Skeletal muscle satellite cell (primary cell): ENCODE data around the gene DR1.
"Not testable (repeated sequence)": the region's sequence is repeated elsewhere in the genome, so short reads cannot be mapped to it uniquely, and the experiment has no call there.

Source experiments
- H3K27me3 ChIP-seq: 2 replicates; pipeline ENCODE4 v1.7.0; 2013; ENCODE audit warnings: low read length; ENCODE audit not compliant: control insufficient read depth, insufficient read depth
- H3K36me3 ChIP-seq: 2 replicates; pipeline ENCODE4 v1.7.0; 2013; ENCODE audit warnings: mild to moderate bottlenecking, control low read depth, low read length; ENCODE audit not compliant: insufficient read depth
- H3K4me1 ChIP-seq: 2 replicates; pipeline ENCODE4 v1.7.0; 2013; ENCODE audit warnings: low read length; ENCODE audit not compliant: control insufficient read depth, insufficient read depth
- H3K4me2 ChIP-seq: 2 replicates; pipeline ENCODE4 v1.7.0; 2013; ENCODE audit warnings: mild to moderate bottlenecking, low read length
- H3K4me3 ChIP-seq: 2 replicates; pipeline ENCODE4 v1.7.0; 2013; ENCODE audit warnings: low read length
- H3K9ac ChIP-seq: 2 replicates; pipeline ENCODE4 v1.7.0; 2013; ENCODE audit warnings: mild to moderate bottlenecking, low read depth, low read length, moderate library complexity
- H3K9me3 ChIP-seq: replicated peaks from 2 replicates; pipeline ENCODE4 v1.7.0; 2013; ENCODE audit warnings: mild to moderate bottlenecking, control low read depth, low read length

The DR1 gene

GRCh38 chr1:93344484-93344883 lies 1.2 kb upstream of the DR1 start:
- Histone ChIP-seq H3K4me1 (peaks cover 15% of the 10 kb centered on the region), H3K4me2 (no peak overlapping the region), H3K9me3 (no peaks in the 10 kb centered on the region), H3K36me3 (no peaks in the 10 kb centered on the region), H3K27me3 (no peaks in the 10 kb centered on the region), H3K9ac (no peak overlapping the region), H3K4me3 (no peak overlapping the region)

GRCh38 chr1:93344886-93345632 lies 648 bp upstream of the DR1 start:
- H3K9ac ChIP-seq: peak overlapping the region; percentile 99
- no peaks in the 10 kb centered on the region for H3K27me3 ChIP-seq
- peaks cover 15% of the 10 kb centered on the region for H3K4me1 ChIP-seq
- no peaks in the 10 kb centered on the region for H3K9me3 ChIP-seq
- peak overlapping the region; percentile 97 for H3K4me3 ChIP-seq
- H3K36me3 ChIP-seq: peaks cover 1% of the 10 kb centered on the region
- peak overlapping the region; percentile 92 for H3K4me2 ChIP-seq

- Histone ChIP-seq H3K9me3 (no peaks in the 10 kb centered on the region), H3K36me3 (peaks cover 3% of the 10 kb centered on the region), H3K4me3 (peak overlapping the region; percentile 97), H3K27me3 (no peaks in the 10 kb centered on the region), H3K9ac (peak overlapping the region; percentile 99), H3K4me1 (peaks cover 14% of the 10 kb centered on the region), H3K4me2 (peak overlapping the region; percentile 92)
These were observed 800 bp downstream of the DR1 start for GRCh38 chr1:93346421-93346993.

GRCh38 chr1:93347334-93347899 lies 1.7 kb downstream of the DR1 start:
- H3K4me1 ChIP-seq: peaks cover 14% of the 10 kb centered on the region
- H3K27me3 ChIP-seq: no peaks in the 10 kb centered on the region
- H3K9ac ChIP-seq: peak overlapping the region; percentile 99
- no peaks in the 10 kb centered on the region for H3K9me3 ChIP-seq
- peak overlapping the region; percentile 97 for H3K4me3 ChIP-seq
- H3K4me2 ChIP-seq: peak overlapping the region; percentile 92
- H3K36me3 ChIP-seq: peaks cover 3% of the 10 kb centered on the region

GRCh38 chr1:93348104-93348728 lies 2.5 kb downstream of the DR1 start:
- Histone ChIP-seq H3K4me1 (peaks cover 19% of the 10 kb centered on the region), H3K4me2 (peak overlapping the region; percentile 92), H3K9ac (peak overlapping the region; percentile 99), H3K4me3 (peak overlapping the region; percentile 97), H3K27me3 (no peaks in the 10 kb centered on the region), H3K9me3 (no peaks in the 10 kb centered on the region), H3K36me3 (peaks cover 3% of the 10 kb centered on the region)

GRCh38 chr1:93349231-93350135 lies 3.8 kb downstream of the DR1 start:
- no peaks in the 10 kb centered on the region for H3K9me3 ChIP-seq
- peaks cover 12% of the 10 kb centered on the region for H3K36me3 ChIP-seq
- H3K27me3 ChIP-seq: no peaks in the 10 kb centered on the region
- H3K9ac ChIP-seq: peak overlapping the region; percentile 99
- peak overlapping the region; percentile 92 for H3K4me2 ChIP-seq
- peaks cover 27% of the 10 kb centered on the region for H3K4me1 ChIP-seq
- H3K4me3 ChIP-seq: peak overlapping the region; percentile 97

GRCh38 chr1:93350322-93350721 lies 4.6 kb downstream of the DR1 start:
- peak overlapping the region; percentile 92 for H3K4me2 ChIP-seq
- peak overlapping the region; percentile 99 for H3K9ac ChIP-seq
- H3K27me3 ChIP-seq: no peaks in the 10 kb centered on the region
- no peaks in the 10 kb centered on the region for H3K9me3 ChIP-seq
- peak overlapping the region; percentile 97 for H3K4me3 ChIP-seq
- peaks cover 27% of the 10 kb centered on the region for H3K4me1 ChIP-seq
- peaks cover 21% of the 10 kb centered on the region for H3K36me3 ChIP-seq

GRCh38 chr1:93350875-93351274 lies 5.2 kb downstream of the DR1 start:
- H3K4me1 ChIP-seq: peaks cover 27% of the 10 kb centered on the region
- H3K27me3 ChIP-seq: no peaks in the 10 kb centered on the region
- H3K9me3 ChIP-seq: no peaks in the 10 kb centered on the region
- peak overlapping the region; percentile 92 for H3K4me2 ChIP-seq
- H3K36me3 ChIP-seq: peaks cover 26% of the 10 kb centered on the region
- H3K4me3 ChIP-seq: no peak overlapping the region
- no peak overlapping the region for H3K9ac ChIP-seq

GRCh38 chr1:93351346-93351745 lies 5.6 kb downstream of the DR1 start:
- Histone ChIP-seq H3K4me1 (peaks cover 27% of the 10 kb centered on the region), H3K4me2 (peak overlapping the region; percentile 22), H3K36me3 (peaks cover 31% of the 10 kb centered on the region)
- not testable (repeated sequence) for H3K4me3 ChIP-seq, H3K9me3 ChIP-seq, H3K27me3 ChIP-seq, H3K9ac ChIP-seq

GRCh38 chr1:93352376-93352775 lies 6.7 kb downstream of the DR1 start:
- H3K4me3 ChIP-seq: no peak overlapping the region
- H3K4me1 ChIP-seq: peaks cover 27% of the 10 kb centered on the region
- H3K36me3 ChIP-seq: peaks cover 39% of the 10 kb centered on the region
- H3K4me2 ChIP-seq: no peak overlapping the region
- no peak overlapping the region for H3K9ac ChIP-seq
- no peaks in the 10 kb centered on the region for H3K27me3 ChIP-seq
- H3K9me3 ChIP-seq: no peaks in the 10 kb centered on the region

- Histone ChIP-seq H3K4me2 (peak overlapping the region; percentile 38), H3K36me3 (peaks cover 48% of the 10 kb centered on the region), H3K9me3 (no peaks in the 10 kb centered on the region), H3K4me3 (no peak overlapping the region), H3K27me3 (no peaks in the 10 kb centered on the region), H3K4me1 (peaks cover 27% of the 10 kb centered on the region), H3K9ac (peak overlapping the region; percentile 7)
These were observed 7.6 kb downstream of the DR1 start for GRCh38 chr1:93353286-93353685.
